H1 (cell line): ENCODE data around the gene ABLIM1. TPM values are rescaled to one million over a fixed set of nuclear protein-coding genes. Genes with fewer than 3 reads are reported as not detected.

Source experiments
- CTCF ChIA-PET: fragments of 300-600 bp; sonication (Branson Sonifier 250); formaldehyde crosslinking; loops from one replicate; lab custom pipeline; 2021; ENCODE audit not compliant: partially characterized antibody; lab: Charles Lee
- POLR2A ChIA-PET: fragments of 300-600 bp; sonication (Branson Sonifier 250); formaldehyde crosslinking; loops from one replicate; lab custom pipeline; 2021; ENCODE audit warnings: inconsistent platforms; ENCODE audit not compliant: partially characterized antibody; lab: Charles Lee
- DNase-seq, 2 experiments: peaks; one replicate each; pipeline versions ENCODE4 v3.0.0 to v3.0.0-alpha.2; 2010 to 2022; ENCODE audit warnings: low spot score in 2 of 2, low read depth in 1 of 2, mixed read lengths in 1 of 2
- FAIRE-seq: peaks from 2 replicates; lab custom pipeline; 2011; peaks lifted over from hg19 to GRCh38; lab: Jason Lieb, UNC
- H2AFZ ChIP-seq: 2 replicates; pipeline ENCODE4 v1.8.1; 2012; ENCODE audit warnings: low read length, inconsistent platforms
- H2AK5ac ChIP-seq: 2 replicates; pipeline ENCODE4 v1.6.1; 2013; ENCODE audit warnings: low read depth, low read length
- H2BK120ac ChIP-seq: replicated peaks from 2 replicates; pipeline ENCODE3; 2013; ENCODE audit warnings: low read depth, low read length, inconsistent platforms
- H2BK12ac ChIP-seq: 2 replicates; pipeline ENCODE4 v1.6.1; 2013; ENCODE audit warnings: low read depth, low read length
- H2BK15ac ChIP-seq: 2 replicates; pipeline ENCODE4 v1.6.1; 2013; ENCODE audit warnings: low read length
- H2BK20ac ChIP-seq: 2 replicates; pipeline ENCODE4 v1.6.1; 2013; ENCODE audit warnings: low read length
- H2BK5ac ChIP-seq: 2 replicates; pipeline ENCODE4 v1.6.1; 2013; ENCODE audit warnings: low read depth, low read length
- H3K14ac ChIP-seq: 2 replicates; pipeline ENCODE4 v1.6.1; 2013; ENCODE audit warnings: inconsistent platforms; ENCODE audit not compliant: insufficient read length
- H3K18ac ChIP-seq: 2 replicates; pipeline ENCODE4 v1.6.1; 2013; ENCODE audit warnings: low read length; ENCODE audit errors: extremely low read depth
- H3K23ac ChIP-seq: 2 replicates; pipeline ENCODE4 v1.6.1; 2013; ENCODE audit warnings: inconsistent platforms; ENCODE audit not compliant: insufficient read length
- H3K23me2 ChIP-seq: 2 replicates; pipeline ENCODE4 v1.6.1; 2013; ENCODE audit warnings: low read depth, low read length
- H3K27ac ChIP-seq: 2 replicates; pipeline ENCODE4 v1.6.1; 2011; ENCODE audit warnings: low read depth, low read length, inconsistent platforms
- H3K27me3 ChIP-seq, 4 experiments: replicated peaks in 1 of 4; 1 replicate in 1 of 4; 2 replicates in 3 of 4; pipeline versions ENCODE4 v1.6.1 to v1.8.1; 2011 to 2013; ENCODE audit warnings: low read length in 3 of 4, mild to moderate bottlenecking in 3 of 4, inconsistent platforms in 2 of 4, mixed read lengths in 2 of 4, moderate library complexity in 1 of 4; ENCODE audit not compliant: control insufficient read depth in 3 of 4, insufficient read depth in 3 of 4; ENCODE audit errors: extremely low read depth in 1 of 4
- H3K36me3 ChIP-seq, 4 experiments: 2 replicates each; pipeline versions ENCODE4 v1.6.1 to v1.8.1; 2011 to 2013; ENCODE audit warnings: mild to moderate bottlenecking in 4 of 4, low read length in 3 of 4, moderate library complexity in 2 of 4, control low read depth in 1 of 4, inconsistent platforms in 1 of 4; ENCODE audit not compliant: insufficient read depth in 4 of 4, control insufficient read depth in 2 of 4
- H3K4ac ChIP-seq: replicated peaks from 2 replicates; pipeline ENCODE3; 2013; ENCODE audit warnings: low read length, low read depth, mixed read lengths, inconsistent platforms; ENCODE audit not compliant: insufficient read length
- H3K4me1 ChIP-seq, 4 experiments: replicated peaks in 1 of 4; 1 replicate in 1 of 4; 2 replicates in 3 of 4; pipeline versions ENCODE4 v1.6.1 to v1.8.1; 2011 to 2013; ENCODE audit warnings: low read length in 3 of 4, inconsistent platforms in 2 of 4, mixed read lengths in 1 of 4; ENCODE audit not compliant: insufficient read depth in 4 of 4, control insufficient read depth in 3 of 4
- H3K4me2 ChIP-seq, 2 experiments: 2 replicates each; pipeline versions ENCODE4 v1.6.1 to v1.8.1; 2011 to 2013; ENCODE audit warnings: low read depth in 2 of 2, low read length in 2 of 2, control low read depth in 1 of 2, inconsistent platforms in 1 of 2, mild to moderate bottlenecking in 1 of 2; ENCODE audit not compliant: insufficient read depth in 1 of 2
- H3K4me3 ChIP-seq, 4 experiments: fragments of 200-600, 300-600 bp in 1 of 4; sonication (generic), shearing (Covaris generic), sonication (Bioruptor Twin) in 1 of 4; 2 replicates each; pipeline versions ENCODE4 v1.5.1 to v1.8.1; 2011 to 2016; ENCODE audit warnings: low read length in 4 of 4, low read depth in 3 of 4, control low read depth in 2 of 4, inconsistent platforms in 2 of 4, mild to moderate bottlenecking in 2 of 4, mixed read lengths in 1 of 4, moderate library complexity in 1 of 4; ENCODE audit not compliant: insufficient read depth in 2 of 4; ENCODE audit errors: extremely low read depth in 1 of 4
- H3K56ac ChIP-seq: replicated peaks from 2 replicates; pipeline ENCODE3; 2013; ENCODE audit warnings: low read depth, mild to moderate bottlenecking, mixed read lengths, low read length, inconsistent platforms; ENCODE audit not compliant: insufficient read length
- H3K79me1 ChIP-seq: 2 replicates; pipeline ENCODE4 v1.6.1; 2013; ENCODE audit warnings: low read depth, low read length, control low read depth
- H3K79me2 ChIP-seq, 2 experiments: 2 replicates each; pipeline versions ENCODE4 v1.6.1 to v1.8.1; 2012 to 2013; ENCODE audit warnings: low read length in 2 of 2, mild to moderate bottlenecking in 2 of 2, inconsistent platforms in 1 of 2; ENCODE audit not compliant: insufficient read depth in 2 of 2, control insufficient read depth in 1 of 2
- H3K9ac ChIP-seq, 4 experiments: replicated peaks in 1 of 4; 1 replicate in 1 of 4; 2 replicates in 3 of 4; pipeline versions ENCODE4 v1.6.1 to v1.8.1; 2011 to 2013; ENCODE audit warnings: low read depth in 3 of 4, low read length in 3 of 4, control low read depth in 2 of 4, mild to moderate bottlenecking in 2 of 4, moderate library complexity in 2 of 4, inconsistent platforms in 1 of 4; ENCODE audit errors: extremely low read depth in 1 of 4
- H3K9me3 ChIP-seq, 2 experiments: 2 replicates each; pipeline versions ENCODE4 v1.6.1 to v1.8.1; 2012 to 2013; ENCODE audit warnings: mild to moderate bottlenecking in 2 of 2, moderate library complexity in 2 of 2, control low read depth in 1 of 2, inconsistent platforms in 1 of 2, low read depth in 1 of 2, low read length in 1 of 2, mixed read lengths in 1 of 2; ENCODE audit not compliant: insufficient read depth in 2 of 2
- H4K20me1 ChIP-seq, 2 experiments: replicated peaks in 1 of 2; 2 replicates each; pipeline versions ENCODE3 to v1.8.1; 2011 to 2013; ENCODE audit warnings: inconsistent platforms in 2 of 2, low read length in 2 of 2, mild to moderate bottlenecking in 1 of 2; ENCODE audit not compliant: insufficient read depth in 2 of 2, control insufficient read depth in 1 of 2
- H4K5ac ChIP-seq: 2 replicates; pipeline ENCODE4 v1.6.1; 2013; ENCODE audit warnings: low read length, low read depth, mixed read lengths, inconsistent platforms; ENCODE audit not compliant: insufficient read length
- H4K8ac ChIP-seq: 2 replicates; pipeline ENCODE4 v1.8.0; 2013; ENCODE audit warnings: mild to moderate bottlenecking, moderate library complexity, low read length, inconsistent platforms; ENCODE audit not compliant: insufficient read depth; ENCODE audit errors: extremely low read depth
- H4K91ac ChIP-seq: replicated peaks from 2 replicates; pipeline ENCODE3; 2013; ENCODE audit warnings: low read length, mixed read lengths, inconsistent platforms; ENCODE audit not compliant: insufficient read length
- EP300 ChIP-seq, 2 experiments: IDR thresholded peaks; 1 replicate in 1 of 2; 2 replicates in 1 of 2; pipeline ENCODE4 v1.6.1; 2011 to 2012; ENCODE audit warnings: low read depth in 2 of 2, low read length in 2 of 2, mild to moderate bottlenecking in 2 of 2, borderline replicate concordance in 1 of 2, inconsistent platforms in 1 of 2, moderate library complexity in 1 of 2
- WGBS, 2 experiments: shearing (Covaris generic) in 1 of 2; methylation state at CpG; one replicate each; pipeline versions ENCODE4 v1.1.6 to v1.1.7; 2013 to 2015; ENCODE audit warnings: low lambda C conversion rate in 2 of 2, mixed read lengths in 2 of 2, inconsistent platforms in 1 of 2, low coverage in 1 of 2, missing lambda C conversion rate in 1 of 2; ENCODE audit not compliant: insufficient replicate concordance in 2 of 2, insufficient coverage in 1 of 2, insufficient read length in 1 of 2; ENCODE audit errors: extremely low coverage in 1 of 2, missing lambda C conversion rate in 1 of 2; 5-methylcytosine and 5-hydroxymethylcytosine counted together
- polyA plus RNA-seq, 7 experiments: library from polyadenylated mRNA; depleted of rRNA in 3 of 7; stranded (reverse) in 5 of 7; unstranded in 2 of 7; fragments of >200 nt in 5 of 7; fragments of 200-250 nt in 2 of 7; gene quantifications; 1 replicate in 5 of 7; 2 replicates in 1 of 7; 4 replicates in 1 of 7; pipeline versions ENCODE4 v1.2.1 to v1.2.3, GENCODE V29; 2011 to 2013; ENCODE audit warnings: missing spikeins in 2 of 7, mixed read lengths in 2 of 7
- total RNA-seq: library from RNA; stranded (reverse); fragmentation: NEBNext Ultra II Directional; extraction: Animal tissue kit (Norgen Biotek cat#: 25700); gene quantifications from 2 replicates; pipeline ENCODE4 v1.2.1, GENCODE V29; 2021

The ABLIM1 gene
- total and polyA plus RNA-seq, 2 of the 8 experiments (the other 6 are each of a cell fraction or from before 2014, with no cell fraction given) = 51.2 to 51.7 TPM

DNA sequence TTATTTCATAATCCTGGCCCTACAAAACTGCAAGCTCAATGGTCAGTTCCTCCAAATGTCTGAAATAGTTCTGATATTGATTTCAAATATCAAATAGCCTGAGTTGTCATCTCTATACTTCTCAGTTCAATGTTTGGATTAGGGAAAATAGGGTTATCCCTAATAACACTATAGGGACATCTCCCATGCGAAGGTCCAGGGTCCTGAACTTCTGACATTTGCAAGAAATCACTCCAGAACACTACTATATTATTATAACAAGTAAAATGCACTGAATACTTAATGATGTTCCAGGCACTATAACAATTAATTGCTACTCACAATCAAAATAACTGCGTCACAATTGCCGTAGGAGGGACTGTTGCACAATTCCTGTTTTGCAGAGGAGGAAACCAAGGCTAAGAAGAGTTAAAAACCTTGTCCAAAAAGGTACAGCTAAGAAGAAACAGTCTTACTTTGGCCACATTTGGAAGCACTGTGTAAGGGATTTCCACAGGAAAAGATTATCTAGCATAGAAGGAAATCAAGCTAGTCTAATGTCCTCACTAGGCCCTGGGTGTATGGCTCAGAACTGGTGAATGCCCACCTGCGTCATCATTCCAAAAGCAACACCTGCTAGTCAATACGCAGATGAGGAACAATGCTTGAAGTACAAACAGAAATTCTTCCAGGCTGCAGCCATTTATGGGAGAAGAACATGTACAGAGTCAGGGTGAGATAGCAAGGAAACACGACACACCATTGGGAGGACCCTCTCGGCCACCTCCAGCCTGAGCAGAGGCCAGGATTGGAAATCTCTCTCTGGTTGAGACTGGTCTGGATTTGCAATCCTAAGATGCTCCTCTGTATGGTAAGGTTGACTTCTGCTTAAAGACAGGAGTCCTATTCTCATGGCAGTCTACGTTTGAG, 48.3 kb downstream of the ABLIM1 start:
- no peak overlapping the region for H2BK20ac ChIP-seq
- H3K14ac ChIP-seq = no peak overlapping the region
- no peak overlapping the region for H3K27ac ChIP-seq
- ChIA-PET POLR2A (interaction anchor here (1.0 kb wide), 1 partner anchor 21 kb away, joined by 3 read pairs; no protein-coding TSS in a partner anchor), CTCF (interaction anchor here (0.6 to 1.4 kb wide), 2 partner anchors 7 to 54 kb away, joined by 3 to 4 read pairs; no protein-coding TSS in a partner anchor)
- H3K4me1 ChIP-seq = 0 out of 7 replicates have a peak, but pooled peaks cover 0 to 2% (median 0%) of the 10 kb centered on the region in 4 experiments
- no peak overlapping the region for H3K4me3 ChIP-seq
- H3K79me1 ChIP-seq = no peaks in the 10 kb centered on the region
- no peak overlapping the region for H3K23ac ChIP-seq
- H4K20me1 ChIP-seq = no peaks in the 10 kb centered on the region
- no peak overlapping the region for H2BK120ac ChIP-seq
- no peaks in the 10 kb centered on the region; a peak in 1 of 7 replicates for H3K27me3 ChIP-seq
- H4K91ac ChIP-seq = no peak overlapping the region
- no peak overlapping the region for H2BK5ac ChIP-seq
- no peak overlapping the region for H3K4me2 ChIP-seq
- FAIRE-seq = no peak
- H3K79me2 ChIP-seq = no peaks in the 10 kb centered on the region
- H2BK12ac ChIP-seq = no peak overlapping the region
- no peak overlapping the region for H3K18ac ChIP-seq
- H3K23me2 ChIP-seq = no peaks in the 10 kb centered on the region
- H3K36me3 ChIP-seq = no peaks in the 10 kb centered on the region
- 91% methylated on average over 8 of the region's 8 CpGs; no CpG with 5 or more reads in 1 of the 2 experiments for WGBS, 2 experiments
- H3K9me3 ChIP-seq = no peaks in the 10 kb centered on the region
- H2AK5ac ChIP-seq = no peak overlapping the region
- no peak for DNase-seq
- H4K8ac ChIP-seq = no peak overlapping the region
- no peak overlapping the region for H3K4ac ChIP-seq
- no peak overlapping the region for H4K5ac ChIP-seq
- H2AFZ ChIP-seq = no peak overlapping the region
- no peak overlapping the region for H3K56ac ChIP-seq
- no peak overlapping the region for H2BK15ac ChIP-seq
- H3K9ac ChIP-seq = no peak overlapping the region
- TF ChIP-seq EP300 (IDR thresholded peaks at IDR 0.05; ENCODE audit: borderline replicate concordance in 1 of 2, low read depth in 2 of 2, low read length in 2 of 2) = no peak
